Lower lobe of right lung (tissue), 2 donors: Measurements from ENCODE around the gene CTCF. TPM values are rescaled to one million over a fixed set of nuclear protein-coding genes. Genes with fewer than 3 reads are reported as not detected.

ENCODE experiments used
- ATAC-seq, 2 donors: fragments of 200-7000 bp; cut with Tn5 transposase; one replicate each; pipeline ENCODE4 v1.9.1; 2020 to 2022; ENCODE audit warnings: mild to moderate bottlenecking in 2 of 2, moderate library complexity in 2 of 2
- DNase-seq: peaks from one replicate; pipeline ENCODE4 v3.0.0-alpha.2; 2020
- H3K27ac ChIP-seq: fragments of 200-600 bp; one replicate; pipeline ENCODE4 v1.8.0; 2022
- H3K27me3 ChIP-seq: fragments of 200-600 bp; one replicate; pipeline ENCODE4 v1.8.0; 2022; ENCODE audit warnings: low read depth
- H3K36me3 ChIP-seq: fragments of 200-600 bp; one replicate; pipeline ENCODE4 v1.8.0; 2022; ENCODE audit warnings: mild to moderate bottlenecking
- H3K4me1 ChIP-seq: fragments of 200-600 bp; one replicate; pipeline ENCODE4 v1.8.0; 2022
- H3K4me3 ChIP-seq: fragments of 200-600 bp; one replicate; pipeline ENCODE4 v1.8.0; 2022; ENCODE audit warnings: mild to moderate bottlenecking
- H3K9me3 ChIP-seq: fragments of 200-600 bp; one replicate; pipeline ENCODE4 v1.8.0; 2022
- CTCF ChIP-seq: fragments of 200-600 bp; IDR thresholded peaks from one replicate; pipeline ENCODE4 v1.8.0; 2022; ENCODE audit warnings: antibody characterized with exemption, mild to moderate bottlenecking
- intact Hi-C: fragments of 100-400 bp; cut with DNase I; formaldehyde crosslinking; loops from one replicate; pipeline ENCODE4 v1.11.0; 2022
- total RNA-seq: library from RNA; stranded (reverse); fragmentation: NEBNext Ultra II Directional; extraction: Animal tissue kit (Norgen Biotek cat#: 25700); gene quantifications from one replicate; pipeline ENCODE4 v1.2.1, GENCODE V29; 2021
- donor health status: DM: no; HTN: yes; CAD: no; lungs with severe emphysema.

CTCF gene
- total RNA-seq, 1 donor from 2014 or later = 36.2 TPM

DNA sequence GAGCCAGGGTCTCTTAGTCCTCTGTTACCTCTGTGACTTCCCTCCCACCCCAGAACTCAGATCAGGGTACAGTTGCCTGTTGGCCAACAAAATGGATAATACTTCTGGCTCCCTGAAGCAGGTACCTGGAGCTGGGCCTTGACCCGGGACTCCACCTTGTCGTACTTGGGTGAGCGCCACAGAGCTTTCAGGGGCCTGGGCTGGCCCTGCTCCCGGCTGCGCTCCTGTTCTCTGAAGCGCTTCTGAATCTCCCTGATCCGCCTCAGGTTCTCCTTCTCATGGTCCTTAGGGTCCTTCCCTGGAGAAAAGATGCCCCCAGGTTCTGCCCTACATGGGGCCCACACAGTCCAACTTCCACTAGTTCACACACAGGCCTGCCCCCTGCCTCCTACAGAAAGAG lies 102.5 kb downstream of the CTCF start:
- ATAC-seq (no peak), DNase-seq (no peak)
- Histone ChIP-seq H3K27me3 (no peaks in the 10 kb centered on the region), H3K27ac (no peak overlapping the region), H3K9me3 (no peaks in the 10 kb centered on the region), H3K4me3 (no peak overlapping the region), H3K36me3 (peaks cover 17% of the 10 kb centered on the region), H3K4me1 (peaks cover 42% of the 10 kb centered on the region)
- TF ChIP-seq CTCF = no peak
- intact Hi-C loops = no loop called here

GRCh38 chr16:67665598-67665997 lies 103.3 kb downstream of the CTCF start:
- no peaks in the 10 kb centered on the region for H3K9me3 ChIP-seq
- ATAC-seq (no peak), DNase-seq (no peak)
- TF ChIP-seq CTCF = no peak
- no peaks in the 10 kb centered on the region for H3K27me3 ChIP-seq
- peaks cover 42% of the 10 kb centered on the region for H3K4me1 ChIP-seq
- intact Hi-C loops = no loop called here
- peak overlapping the region; percentile 85 for H3K4me3 ChIP-seq
- peaks cover 17% of the 10 kb centered on the region for H3K36me3 ChIP-seq
- H3K27ac ChIP-seq = peak overlapping the region; percentile 92

DNA sequence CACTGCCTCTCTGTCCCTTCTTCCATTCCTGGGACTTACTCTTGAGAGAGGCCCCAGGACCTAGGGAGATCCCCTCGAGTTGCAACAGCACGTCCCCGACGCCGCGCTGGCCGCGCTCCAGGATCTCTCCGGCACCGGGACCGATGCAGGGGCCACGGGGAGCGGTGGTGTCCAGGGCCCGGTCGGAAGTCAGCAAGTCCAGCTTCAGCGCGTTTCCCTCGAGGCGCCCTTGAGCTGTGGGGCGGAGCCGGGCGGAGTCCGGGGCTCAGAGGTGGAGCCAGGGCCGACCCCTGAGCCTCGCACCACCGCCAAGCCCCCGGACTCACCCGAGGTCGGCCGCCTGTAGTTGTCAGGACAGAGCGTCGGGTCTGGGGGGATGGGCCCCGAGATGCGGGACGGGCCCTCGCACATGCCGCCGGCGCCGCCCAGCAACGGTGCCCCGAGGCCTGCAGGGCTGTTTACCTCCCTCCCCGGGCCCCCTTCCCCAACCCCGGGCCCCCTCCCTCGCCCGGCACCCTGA lies 103.8 kb downstream of the CTCF start:
- Histone ChIP-seq H3K4me3 (peak overlapping the region; percentile 85), H3K27me3 (no peaks in the 10 kb centered on the region), H3K27ac (peak overlapping the region; percentile 92), H3K36me3 (peaks cover 17% of the 10 kb centered on the region), H3K4me1 (peaks cover 39% of the 10 kb centered on the region), H3K9me3 (no peaks in the 10 kb centered on the region)
- ATAC-seq (peak; percentile 12 to 38), DNase-seq (peak; percentile 71)
- intact Hi-C loops = no loop called here
- no peak for TF ChIP-seq CTCF

- Histone ChIP-seq H3K27ac (peak within 1 kb of the TSS; percentile 92), H3K9me3 (no peaks in the 10 kb centered on the region), H3K4me1 (peaks cover 34% of the 10 kb centered on the region), H3K27me3 (no peaks in the 10 kb centered on the region), H3K4me3 (peak within 1 kb of the TSS; percentile 85), H3K36me3 (peaks cover 17% of the 10 kb centered on the region)
- peak; percentile 92 for DNase-seq
- TF ChIP-seq CTCF = no peak
- peak; percentile 84 to 91 for ATAC-seq
- intact Hi-C loops = no loop called here
These were observed 104.5 kb downstream of the CTCF start, which contains the start of the genes C16orf86 and ENKD1 for GRCh38 chr16:67666559-67667452. Gene C16orf86 (plus strand): TSS chr16:67666814. CDS start chr16:67666971, 157 bp downstream. Gene ENKD1 (minus strand): TSS chr16:67666750. CDS start chr16:67666442, 308 bp downstream.

- no peak for DNase-seq
- intact Hi-C loops = no loop called here
- TF ChIP-seq CTCF = no peak
These were observed 105.1 kb downstream of the CTCF start for GRCh38 chr16:67667453-67667816.

More at GRCh38 chr16:67667453-67667816, 105.1 kb downstream of the CTCF start:
- Histone ChIP-seq H3K27me3 (no peaks in the 10 kb centered on the region), H3K9me3 (no peaks in the 10 kb centered on the region), H3K36me3 (peaks cover 15% of the 10 kb centered on the region), H3K4me3 (peak overlapping the region; percentile 85), H3K4me1 (peaks cover 38% of the 10 kb centered on the region), H3K27ac (peak overlapping the region; percentile 92)
- ATAC-seq = peak in 1 of 2 donors; percentile 0
